Measurements from ENCODE around the gene NRCAM.

The NRCAM gene

DNA sequence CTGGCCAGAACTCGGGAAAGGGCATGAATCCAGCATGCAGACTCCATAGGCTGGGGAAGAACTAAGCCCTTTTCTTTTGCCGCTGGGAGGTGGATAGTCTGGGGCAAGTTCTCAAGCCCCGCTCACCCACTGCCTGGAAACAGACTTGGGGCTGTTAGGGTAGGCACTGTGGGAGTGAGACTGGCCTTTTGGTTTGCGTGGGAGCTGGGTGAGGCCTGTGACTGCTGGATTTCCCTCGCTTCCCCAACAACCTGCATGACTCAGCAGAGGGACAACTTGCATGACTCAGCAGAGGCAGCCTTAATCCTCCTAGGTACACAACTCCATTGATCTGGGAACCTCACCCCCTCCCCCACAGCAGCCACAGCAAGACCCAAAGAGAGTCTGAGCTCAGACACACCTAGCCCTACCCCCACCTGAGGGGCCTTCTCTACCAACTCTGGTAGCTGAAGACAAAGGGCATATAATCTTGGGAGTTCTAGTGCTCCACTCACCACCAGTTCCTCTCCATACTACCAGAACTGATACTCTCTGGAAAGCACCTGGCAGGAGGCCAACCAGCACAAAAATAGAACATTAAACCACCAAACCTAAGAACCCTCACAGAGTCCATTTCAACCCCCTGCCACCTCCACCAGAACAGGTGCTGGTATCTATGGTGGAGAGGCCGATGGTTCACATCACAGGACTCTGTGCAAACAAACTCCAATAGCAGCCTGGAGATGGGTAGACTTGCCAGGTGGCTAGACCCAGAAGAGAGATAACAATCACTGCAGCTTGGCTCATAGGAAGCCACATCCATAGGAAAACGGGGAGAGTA is 244.6 kb downstream of the NRCAM start:
- no peak for DNase-seq (ENCODE audit: low read depth in 1 of 2, low spot score in 1 of 2)

DNA sequence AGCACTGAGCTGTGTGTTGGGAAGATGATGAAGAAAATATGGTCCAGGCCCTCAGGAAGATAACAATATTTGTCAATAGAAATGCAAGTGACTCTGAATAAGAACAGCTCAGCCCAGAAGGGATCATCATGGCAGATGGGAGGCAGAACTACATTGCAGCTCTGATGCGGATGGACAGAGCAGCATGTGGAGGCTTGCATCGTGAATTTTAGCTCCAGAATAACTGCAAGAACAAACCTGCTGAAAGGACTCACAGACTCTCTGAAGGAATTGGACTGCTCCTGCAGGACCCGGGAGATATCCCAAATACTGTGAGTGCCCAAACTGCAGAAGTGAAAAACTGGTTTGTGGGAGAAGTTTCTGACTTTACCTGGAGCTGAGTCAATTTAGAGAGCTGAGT is 245.4 kb downstream of the NRCAM start:
- DNase-seq (ENCODE audit: low read depth in 1 of 2, low spot score in 1 of 2) = no peak

DNA sequence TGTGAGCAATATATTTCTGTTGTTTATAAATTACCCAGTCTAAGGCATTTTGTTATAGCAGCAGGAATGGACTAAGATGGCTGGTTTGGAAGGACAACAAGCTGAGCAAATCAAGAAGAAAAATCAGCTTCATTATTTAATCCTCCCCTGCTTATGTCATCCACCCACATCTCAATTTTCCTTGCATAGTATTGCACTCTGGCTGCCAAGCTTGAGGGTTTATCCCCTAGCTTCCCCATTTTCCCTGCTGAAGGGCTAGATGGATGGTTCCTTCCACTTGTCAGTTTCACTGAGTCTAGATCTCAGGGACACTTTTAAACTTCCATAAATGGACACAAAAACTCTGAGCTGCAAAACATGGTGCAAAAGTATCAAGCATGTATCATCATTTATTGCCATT is 250.9 kb downstream of the NRCAM start:
- no peak for DNase-seq (ENCODE audit: low read depth in 1 of 2, low spot score in 1 of 2)

DNA sequence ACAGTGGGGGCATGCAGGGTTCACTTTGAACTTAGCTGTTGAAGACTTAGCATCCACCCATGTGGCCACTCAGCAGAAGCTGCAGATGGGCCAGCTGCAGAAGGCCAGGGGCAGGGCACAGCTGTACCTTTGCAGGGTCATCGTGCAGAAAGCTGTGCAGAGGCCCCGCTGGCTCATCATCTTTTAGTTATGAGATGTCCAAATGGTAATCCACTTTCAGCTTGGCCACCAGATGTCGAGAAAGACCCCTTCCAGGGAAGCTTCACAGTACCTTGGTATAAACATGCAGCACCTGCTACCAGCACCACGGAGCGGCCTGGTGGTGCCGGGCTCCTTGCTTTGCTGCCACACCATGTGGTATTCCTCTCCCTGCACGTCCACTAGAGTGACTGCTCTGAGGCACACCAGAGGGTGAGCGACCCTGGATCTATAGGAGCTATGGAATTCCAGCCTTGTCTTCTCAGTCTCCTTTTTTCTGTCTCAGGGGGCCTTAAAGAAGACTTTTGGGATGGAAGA is 251.9 kb downstream of the NRCAM start:
- no peak for DNase-seq (ENCODE audit: low read depth in 1 of 2, low spot score in 1 of 2)

DNA sequence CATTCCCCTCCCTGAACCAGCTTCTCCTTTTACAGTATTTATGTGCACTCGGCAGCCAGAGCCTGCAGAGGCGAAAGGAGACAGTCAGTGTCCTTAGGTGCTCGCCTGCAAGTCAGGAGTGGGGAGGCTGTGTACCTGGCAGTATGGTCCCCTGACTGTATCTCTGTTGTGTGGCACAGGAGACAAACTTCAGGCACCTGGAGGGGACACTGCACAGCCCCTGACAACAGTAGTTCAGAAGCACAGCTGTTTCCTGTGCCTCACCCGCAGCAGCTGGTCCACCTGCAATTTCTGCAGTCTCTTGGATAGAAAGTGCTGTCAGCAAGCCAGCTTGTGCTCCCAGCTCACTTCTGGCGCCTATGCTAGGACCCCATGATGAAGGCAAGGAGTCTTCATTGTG is 252.7 kb downstream of the NRCAM start:
- DNase-seq (ENCODE audit: low read depth in 1 of 2, low spot score in 1 of 2) = no peak

DNA sequence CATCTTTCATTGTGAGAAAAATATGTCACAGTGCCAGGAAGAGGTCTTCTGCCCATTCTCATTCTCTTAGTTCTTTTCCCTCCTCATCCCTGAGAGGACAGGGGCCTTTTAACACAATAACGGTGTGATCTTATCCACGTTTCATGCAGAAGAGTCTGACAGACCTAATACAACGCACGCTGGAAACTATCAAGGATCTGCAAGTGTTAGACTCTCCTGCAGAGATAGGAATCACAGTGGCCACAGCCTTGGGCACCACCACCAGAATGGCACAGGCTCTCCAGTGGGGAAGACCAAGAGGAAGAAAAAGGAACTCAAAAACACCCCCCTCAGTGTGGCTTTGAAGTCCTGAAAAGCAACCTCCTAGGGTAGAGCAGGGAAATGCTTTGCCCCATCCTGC is 253.5 kb downstream of the NRCAM start:
- DNase-seq (ENCODE audit: low read depth in 1 of 2, low spot score in 1 of 2) = no peak

DNA sequence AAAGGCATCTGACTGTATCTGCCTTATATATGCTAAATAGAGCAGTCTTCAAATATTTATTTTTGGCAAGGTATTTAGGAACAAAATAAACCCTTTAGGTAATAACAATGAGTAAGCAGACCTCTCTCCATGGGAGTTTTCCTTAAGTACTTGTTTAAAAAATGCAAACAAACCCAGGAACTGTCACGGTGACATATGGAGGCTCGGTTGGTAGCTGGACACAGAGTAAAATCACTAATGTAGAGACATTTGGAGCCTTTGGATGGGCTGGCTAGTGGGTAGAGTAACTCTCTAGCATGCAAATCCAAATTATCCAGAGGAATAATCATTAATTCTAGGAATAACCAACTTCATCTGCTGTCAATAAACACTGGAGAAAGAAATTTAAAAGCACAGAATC is 254.5 kb downstream of the NRCAM start:
- DNase-seq (ENCODE audit: low read depth in 1 of 2, low spot score in 1 of 2) = no peak

DNA sequence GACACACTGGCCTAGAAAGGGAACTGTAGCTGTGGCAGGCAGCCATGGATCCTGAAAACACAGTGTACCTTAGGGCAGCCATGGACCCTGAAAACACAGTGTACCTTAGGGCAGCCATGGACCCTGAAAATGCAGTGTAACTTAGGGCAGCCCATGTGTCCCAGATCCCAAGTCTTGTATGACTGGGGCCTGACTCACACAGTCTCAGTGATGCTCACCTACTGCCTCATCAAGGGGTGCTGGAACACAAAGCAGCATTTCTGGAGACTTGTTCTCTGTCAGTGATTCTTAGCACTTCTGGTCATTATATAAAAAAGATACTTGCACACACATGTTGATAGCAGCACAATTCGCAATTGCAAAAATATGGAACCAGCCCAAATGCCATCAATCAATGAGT is 255.9 kb downstream of the NRCAM start:
- no peak for DNase-seq (ENCODE audit: low read depth in 1 of 2, low spot score in 1 of 2)

DNA sequence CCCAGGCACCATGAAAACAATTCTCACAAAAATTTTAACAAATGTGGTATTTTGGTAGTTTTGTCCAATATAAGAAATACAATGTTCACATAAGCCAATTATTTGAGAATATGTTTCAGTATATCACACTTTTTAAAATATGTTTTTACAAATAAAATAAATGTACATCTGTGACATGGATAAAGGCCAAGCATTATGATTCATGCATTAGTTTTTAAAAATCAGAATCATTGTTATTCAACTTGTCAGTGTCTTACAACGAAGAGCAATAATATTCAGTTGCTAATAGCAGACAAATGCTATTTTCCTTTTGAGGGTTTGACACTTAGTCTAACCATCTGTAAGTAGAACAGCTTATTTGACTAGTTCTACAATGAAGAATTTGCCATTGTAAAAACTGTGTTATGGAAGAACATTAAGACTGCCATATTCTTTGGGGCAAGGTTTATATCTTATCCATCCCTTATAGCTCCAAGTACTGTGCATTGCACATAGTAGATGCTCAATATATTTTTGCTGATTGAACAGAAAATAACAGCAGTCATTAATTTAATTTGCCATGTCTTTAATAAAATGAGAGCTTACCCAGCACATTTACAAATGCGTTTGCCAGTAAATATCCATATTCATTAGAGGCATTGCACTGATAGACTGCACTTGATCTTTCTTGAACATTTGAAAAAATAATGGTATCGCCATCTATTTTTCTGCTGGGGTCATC is 258.7 kb downstream of the NRCAM start:
- no peak for DNase-seq (ENCODE audit: low read depth in 1 of 2, low spot score in 1 of 2)

DNA sequence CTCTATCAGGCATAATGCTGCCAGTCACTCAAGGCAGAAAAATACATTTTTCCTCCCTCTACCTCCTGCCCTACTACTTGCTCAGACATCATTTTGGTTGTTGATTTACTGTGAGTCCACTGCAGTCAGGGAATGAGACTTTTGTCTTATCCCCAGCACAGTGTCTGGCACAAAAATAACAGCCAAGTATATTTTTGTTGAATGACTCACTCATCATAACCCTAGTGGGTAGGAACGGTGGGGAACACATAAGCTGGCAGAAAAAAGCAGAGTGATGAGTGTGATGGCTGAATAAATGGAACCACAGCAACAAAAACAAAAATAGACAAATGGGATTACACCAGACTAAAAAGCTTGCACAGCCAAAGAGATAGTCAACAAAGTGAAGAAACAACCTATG is 260.2 kb downstream of the NRCAM start:
- no peak for DNase-seq (ENCODE audit: low read depth in 1 of 2, low spot score in 1 of 2)

DNA sequence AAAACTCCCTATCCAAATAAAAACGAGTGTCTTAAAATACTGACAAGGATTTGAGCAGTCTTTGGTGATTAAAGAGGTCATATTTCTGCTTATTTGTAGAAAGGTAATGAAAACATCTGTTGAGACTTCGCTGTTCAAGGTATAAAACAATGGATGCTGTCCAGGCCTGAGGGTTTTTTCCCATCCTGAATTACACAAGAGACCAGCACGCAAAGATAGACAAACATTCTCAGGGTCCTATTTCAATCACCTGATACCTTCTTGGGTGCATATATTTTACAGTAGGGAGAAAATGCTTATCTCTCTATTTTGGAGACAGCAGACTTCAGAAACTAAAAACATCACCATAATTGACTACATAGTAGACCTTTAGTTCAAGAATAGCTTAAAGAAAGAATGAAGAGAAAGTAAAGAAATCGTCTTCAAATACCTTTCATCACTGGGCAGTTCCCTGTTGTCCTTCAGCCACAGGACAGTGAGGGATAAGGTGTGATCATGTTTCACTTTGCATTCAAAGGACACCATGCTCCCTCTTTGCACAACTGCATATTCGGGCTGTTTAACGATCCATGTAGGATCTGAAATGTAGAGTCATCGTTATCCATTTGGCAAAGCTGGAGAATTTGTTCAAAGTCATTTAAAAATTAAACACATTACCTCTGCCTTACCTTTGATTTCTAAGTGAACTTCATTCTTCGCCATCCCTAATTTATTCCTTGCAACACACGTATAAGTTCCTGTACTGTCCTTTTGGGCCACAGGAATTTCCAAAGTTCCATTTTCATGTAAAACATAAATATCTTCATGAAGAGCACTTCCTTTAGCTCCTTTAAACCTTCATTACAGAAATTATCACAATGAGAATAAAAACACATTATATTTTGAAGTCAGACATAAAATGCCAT is 262.4 kb downstream of the NRCAM start:
- DNase-seq (ENCODE audit: low read depth in 1 of 2, low spot score in 1 of 2) = no peak

DNA sequence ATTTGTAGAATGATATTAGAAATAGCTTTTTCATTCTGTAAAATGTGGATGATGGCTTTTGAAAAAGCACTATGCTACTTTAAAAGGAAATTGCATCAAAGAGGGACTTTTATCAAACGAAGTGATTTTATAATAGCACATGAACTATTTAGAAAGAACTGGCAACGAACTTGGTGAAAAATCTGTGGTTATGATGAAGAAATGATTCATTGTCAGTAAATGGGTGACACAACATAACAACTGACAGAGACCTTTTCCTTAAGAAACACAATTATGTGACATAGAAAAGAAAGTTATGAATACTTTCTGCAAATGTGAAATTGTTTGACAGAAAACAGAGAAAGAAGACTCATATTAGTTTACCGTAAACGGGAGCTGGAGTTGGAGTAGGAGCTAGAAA is 265.3 kb downstream of the NRCAM start:
- DNase-seq (ENCODE audit: low read depth in 1 of 2, low spot score in 1 of 2) = no peak

DNA sequence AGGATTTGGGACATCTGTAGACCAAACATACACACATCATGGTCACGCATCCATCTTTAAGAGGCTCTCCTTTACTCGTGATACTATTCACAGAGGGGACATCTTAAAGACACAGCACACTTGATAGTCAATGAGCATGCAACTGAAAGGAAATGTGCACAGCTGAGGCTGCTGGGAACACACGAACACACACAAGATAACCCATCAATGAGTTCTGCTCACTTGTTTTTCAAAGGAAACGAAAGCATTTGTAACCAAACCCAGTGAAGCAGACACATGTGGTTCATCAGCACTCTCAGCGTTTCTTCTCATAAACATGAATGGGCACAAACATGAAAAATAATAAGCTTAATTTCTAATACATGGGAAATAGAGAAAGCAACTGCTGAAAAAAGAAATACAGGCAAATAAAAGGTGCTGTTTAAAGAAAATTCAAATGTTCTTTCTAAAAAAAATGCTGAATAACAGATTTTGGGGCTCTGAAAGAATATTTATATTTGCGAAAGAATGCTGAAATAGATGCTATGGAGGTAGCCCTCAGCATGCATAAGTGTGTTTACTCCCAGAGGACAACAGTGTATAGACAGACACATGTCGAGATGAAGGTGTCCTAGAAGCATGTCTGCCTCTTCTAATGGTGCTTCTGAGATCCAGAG is 266.4 kb downstream of the NRCAM start:
- DNase-seq (ENCODE audit: low read depth in 1 of 2, low spot score in 1 of 2) = no peak

DNA sequence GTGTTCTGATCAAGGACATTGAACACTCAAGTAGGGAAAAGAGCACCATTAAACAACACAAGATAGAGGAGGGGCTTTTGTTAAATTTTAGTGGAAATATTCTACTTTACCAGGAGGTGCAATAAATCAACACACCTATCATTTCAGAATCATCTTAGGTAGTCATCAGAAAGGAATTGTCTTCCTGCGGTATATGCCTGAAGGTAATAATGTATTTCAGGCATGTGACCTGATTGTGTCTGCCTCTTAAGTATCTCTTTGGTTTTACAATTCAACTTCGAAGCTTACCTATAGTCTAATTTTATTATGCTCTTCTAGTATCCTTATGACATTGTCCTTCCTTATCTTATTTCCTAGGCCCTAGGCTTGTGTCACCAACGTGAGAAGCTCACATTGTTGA is 267.5 kb downstream of the NRCAM start:
- DNase-seq (ENCODE audit: low read depth in 1 of 2, low spot score in 1 of 2) = no peak

DNA sequence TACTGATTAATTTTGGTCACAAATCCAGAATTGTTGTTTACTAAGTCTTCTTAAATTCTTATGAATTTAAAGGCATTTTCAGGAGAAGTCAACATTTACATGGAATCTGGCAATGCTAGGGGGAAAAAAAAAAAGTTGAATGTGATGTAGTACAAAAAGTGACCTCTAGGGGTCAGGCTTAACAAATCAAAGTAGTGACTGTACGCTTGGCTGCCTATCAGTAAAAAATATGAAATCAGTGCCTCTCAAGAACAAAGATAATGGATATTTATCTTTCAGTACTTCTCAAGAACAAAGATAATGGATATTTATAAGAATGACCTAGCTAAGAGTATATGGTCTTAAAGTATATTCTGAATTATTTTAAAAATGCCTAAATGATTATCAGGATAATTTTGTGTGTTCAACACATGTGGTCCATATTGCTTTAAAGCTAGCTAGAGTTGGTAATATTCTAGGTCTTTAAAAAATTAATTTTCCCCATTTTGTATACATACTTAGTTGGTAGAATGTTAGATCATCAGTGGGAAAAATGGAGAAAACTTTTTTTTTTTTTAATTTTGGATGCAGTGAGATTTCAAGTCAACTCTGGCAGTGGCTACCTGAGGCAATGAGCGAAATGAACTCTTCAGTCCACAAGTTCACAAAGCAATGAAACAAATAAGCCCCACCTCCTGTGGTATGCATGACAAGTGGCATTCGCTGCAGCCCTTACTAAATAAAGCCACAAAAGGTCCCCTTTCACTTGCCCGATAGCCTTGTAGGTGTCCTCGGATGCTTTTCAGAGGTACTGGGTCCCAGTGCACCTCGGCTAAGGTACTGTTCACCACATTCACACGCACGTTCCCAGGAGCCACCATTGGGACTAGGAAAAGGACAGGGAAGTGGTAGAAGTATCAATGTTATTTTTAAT is 274.9 kb downstream of the NRCAM start:
- no peak for DNase-seq (ENCODE audit: low read depth in 1 of 2, low spot score in 1 of 2)

DNA sequence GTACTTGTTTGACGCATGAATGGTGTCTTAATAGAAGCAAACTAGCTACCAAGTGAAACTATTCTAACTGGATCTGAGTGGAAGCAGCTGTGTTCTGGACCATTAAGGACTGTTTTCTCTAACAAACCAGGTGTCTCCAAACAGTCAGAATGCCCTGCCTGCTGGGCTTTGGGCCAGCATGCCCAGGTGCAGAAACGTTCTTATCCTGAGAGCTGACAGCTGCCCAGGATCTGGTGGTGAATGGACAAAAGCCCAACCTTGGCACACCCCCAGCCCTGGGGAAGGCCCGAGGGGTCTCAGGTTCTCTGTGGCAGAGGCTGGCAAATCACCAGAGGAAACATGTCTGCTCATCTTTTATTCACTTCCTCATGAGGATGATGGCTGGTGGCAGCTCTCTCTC is 277.8 kb downstream of the NRCAM start:
- DNase-seq (ENCODE audit: low read depth in 1 of 2, low spot score in 1 of 2) = no peak

DNA sequence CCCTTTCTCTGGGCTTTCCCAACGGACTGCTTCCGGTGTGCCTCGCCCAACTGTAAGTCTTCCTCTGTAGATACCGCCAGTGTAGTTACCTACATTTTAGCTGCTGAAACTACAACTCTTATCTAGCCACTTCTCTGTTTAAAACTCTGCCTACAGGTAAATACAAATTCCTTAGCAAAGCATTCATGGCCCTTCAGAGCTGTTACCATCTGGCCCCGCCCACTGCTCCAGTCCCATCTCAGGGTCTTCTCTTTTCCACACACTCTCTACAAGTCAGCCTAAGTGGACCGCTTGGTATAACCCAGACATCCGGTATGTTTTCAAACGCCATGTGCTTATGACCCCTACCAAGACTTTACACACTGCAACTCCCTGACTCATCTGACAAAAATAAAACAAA is 285.1 kb downstream of the NRCAM start:
- no peak for DNase-seq (ENCODE audit: low read depth in 1 of 2, low spot score in 1 of 2)

DNA sequence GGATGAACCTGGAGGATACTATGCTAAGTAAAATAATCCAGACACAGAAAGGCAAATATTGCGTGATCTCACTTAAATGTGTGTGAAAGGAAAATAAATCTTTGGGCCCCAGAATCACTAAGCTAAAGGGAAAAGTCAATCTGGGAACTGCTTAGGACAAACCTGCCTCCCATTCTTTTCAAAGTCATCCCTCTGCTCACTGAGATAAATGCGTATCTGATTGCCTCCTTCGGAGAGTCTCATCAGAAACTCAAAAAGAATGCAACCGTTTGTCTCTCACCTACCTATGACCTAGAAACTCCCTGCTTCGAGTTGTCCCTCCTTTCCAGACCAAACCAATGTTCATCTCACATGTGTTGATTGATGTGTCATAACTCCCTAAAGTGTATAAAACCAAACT is 286.0 kb downstream of the NRCAM start:
- DNase-seq (ENCODE audit: low read depth in 1 of 2, low spot score in 1 of 2) = no peak

DNA sequence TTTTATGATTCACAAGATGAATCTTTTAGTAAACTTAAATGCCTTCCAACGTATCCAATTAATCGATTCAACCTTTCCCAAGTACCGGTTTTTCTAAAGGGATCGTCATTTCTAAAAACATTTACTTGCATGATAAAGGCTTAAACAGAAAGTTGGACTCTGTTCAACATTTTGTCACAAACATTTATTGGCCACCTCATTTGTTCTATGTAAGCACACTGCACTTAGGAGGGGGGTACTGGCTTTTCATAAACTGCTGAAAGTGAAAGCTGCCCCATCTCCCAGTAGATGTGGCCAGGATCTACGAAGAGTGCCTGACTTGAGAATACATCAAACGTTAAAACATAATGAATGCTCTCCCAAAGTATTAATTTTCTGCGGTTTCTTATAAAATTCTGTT is 288.8 kb downstream of the NRCAM start:
- no peak for DNase-seq (ENCODE audit: low read depth in 1 of 2, low spot score in 1 of 2)

DNA sequence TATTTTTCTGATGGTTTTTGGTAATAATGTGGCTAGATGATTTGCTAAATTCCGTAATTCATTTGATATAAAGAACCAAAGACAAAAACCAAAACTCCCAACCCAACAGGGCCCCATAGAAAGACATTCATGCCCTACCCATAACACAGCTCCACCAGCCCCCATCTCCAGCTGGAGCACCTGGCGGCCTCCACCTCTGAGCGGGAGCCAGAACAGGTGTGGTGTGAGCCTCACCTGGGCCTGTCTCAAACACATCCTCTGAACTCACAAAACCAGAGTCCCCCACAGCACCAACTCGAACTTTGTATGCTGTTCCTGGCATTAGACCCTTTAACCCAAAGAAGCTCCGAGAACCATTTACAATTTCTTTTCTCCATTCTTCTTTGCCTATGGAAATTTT is 289.5 kb downstream of the NRCAM start:
- no peak for DNase-seq (ENCODE audit: low read depth in 1 of 2, low spot score in 1 of 2)
